CD8-positive, alpha-beta memory T cell (primary cell): ENCODE measurements around the gene EEF1E1. TPM values are rescaled to one million over a fixed set of nuclear protein-coding genes. Genes with fewer than 3 reads are reported as not detected.

Experiments used
- CTCF ChIA-PET: fragments of 350-600 bp; sonication (Branson Sonifier 250); formaldehyde crosslinking; loops from one replicate; lab custom pipeline; 2021; ENCODE audit warnings: antibody characterized with exemption; lab: Charles Lee
- POLR2A ChIA-PET: fragments of 350-600 bp; sonication (Branson Sonifier 250); formaldehyde crosslinking; loops from one replicate; lab custom pipeline; 2021; ENCODE audit warnings: antibody characterized with exemption; lab: Charles Lee
- DNase-seq, 5 donors: peaks; one replicate each; pipeline versions ENCODE4 v3.0.0 to v3.0.0-alpha.2; 2020 to 2022; ENCODE audit warnings: mixed read lengths in 1 of 5
- H3K27ac ChIP-seq: one replicate; pipeline ENCODE4 v1.7.0; 2013; ENCODE audit warnings: low read depth, mild to moderate bottlenecking, low read length, moderate library complexity
- H3K27me3 ChIP-seq: 2 replicates; pipeline ENCODE4 v1.7.0; 2013; ENCODE audit warnings: low read length, mild to moderate bottlenecking; ENCODE audit not compliant: insufficient read depth, poor library complexity, severe bottlenecking
- H3K36me3 ChIP-seq: 2 replicates; pipeline ENCODE4 v1.7.0; 2013; ENCODE audit warnings: mild to moderate bottlenecking, low read length, moderate library complexity; ENCODE audit not compliant: insufficient read depth
- H3K4me1 ChIP-seq: 2 replicates; pipeline ENCODE4 v1.7.0; 2013; ENCODE audit warnings: mild to moderate bottlenecking, low read length, moderate library complexity; ENCODE audit not compliant: insufficient read depth
- H3K4me3 ChIP-seq: 2 replicates; pipeline ENCODE4 v1.7.0; 2013; ENCODE audit warnings: mild to moderate bottlenecking, low read length
- H3K9me3 ChIP-seq: 2 replicates; pipeline ENCODE4 v1.7.0; 2013; ENCODE audit warnings: mild to moderate bottlenecking, low read length
- H3K27ac Mint-ChIP-seq, 8 donors: one replicate each; pipeline ENCODE4 v1.8.0; 2020 to 2021; ENCODE audit warnings: mixed read lengths in 8 of 8, mild to moderate bottlenecking in 6 of 8, inconsistent platforms in 3 of 8, moderate library complexity in 3 of 8
- H3K27me3 Mint-ChIP-seq, 2 donors: one replicate each; pipeline ENCODE4 v1.8.0; 2020 to 2021; ENCODE audit warnings: mixed read lengths in 2 of 2, mild to moderate bottlenecking in 1 of 2, moderate library complexity in 1 of 2
- H3K36me3 Mint-ChIP-seq, 3 donors: one replicate each; pipeline ENCODE4 v1.8.0; 2020 to 2021; ENCODE audit warnings: mixed read lengths in 3 of 3, inconsistent platforms in 1 of 3, mild to moderate bottlenecking in 1 of 3
- H3K4me1 Mint-ChIP-seq, 3 donors: one replicate each; pipeline ENCODE4 v1.8.0; 2020 to 2021; ENCODE audit warnings: mixed read lengths in 3 of 3, inconsistent platforms in 1 of 3, mild to moderate bottlenecking in 1 of 3
- H3K4me3 Mint-ChIP-seq, 7 donors: one replicate each; pipeline ENCODE4 v1.8.0; 2020 to 2021; ENCODE audit warnings: mixed read lengths in 7 of 7, mild to moderate bottlenecking in 6 of 7, moderate library complexity in 4 of 7, inconsistent platforms in 2 of 7
- H3K9me3 Mint-ChIP-seq, 5 donors: one replicate each; pipeline ENCODE4 v1.8.0; 2020 to 2022; ENCODE audit warnings: mixed read lengths in 5 of 5, mild to moderate bottlenecking in 3 of 5, moderate library complexity in 2 of 5, inconsistent platforms in 1 of 5
- polyA plus RNA-seq: library from polyadenylated mRNA; unstranded; fragments of 300-500 nt; fragmentation: Illumina TruSeq; gene quantifications from one replicate; pipeline ENCODE4 v1.2.3, GENCODE V29; 2021
- total RNA-seq, 2 experiments: library from RNA; stranded (reverse); gene quantifications; one replicate each; pipeline ENCODE4 v1.2.3, GENCODE V29; 2021

EEF1E1 gene
- total and polyA plus RNA-seq, 3 experiments from 2014 or later, result 48.3 to 76.0 (median 71.2) TPM

GRCh38 chr6:8065519-8065911 is 36.8 kb downstream of the EEF1E1 start:
- Mint-ChIP-seq H3K4me1 (peaks cover 24 to 31% (median 30%) of the 10 kb centered on the region in 3 donors), H3K27me3 (no peaks in the 10 kb centered on the region), H3K36me3 (peaks cover 0 to 19% (median 0%) of the 10 kb centered on the region in 3 donors), H3K4me3 (peak overlapping the region in 5 of 7 donors; percentile 1 to 95 (median 93)), H3K27ac (peak overlapping the region; percentile 24 to 98 (median 97)), H3K9me3 (no peaks in the 10 kb centered on the region)
- CTCF ChIA-PET, result interaction anchor here (1.1 kb wide), 1 partner anchor 37 kb away, joined by 4 read pairs; the partner anchor contains the start of gene EEF1E1
- Histone ChIP-seq H3K4me1 (peaks cover 19% of the 10 kb centered on the region), H3K4me3 (peak overlapping the region; percentile 83), H3K27me3 (no peaks in the 10 kb centered on the region), H3K36me3 (no peaks in the 10 kb centered on the region), H3K27ac (no peak overlapping the region), H3K9me3 (no peaks in the 10 kb centered on the region)
- POLR2A ChIA-PET, result no interaction called here
- DNase-seq, result no peak

GRCh38 chr6:8064638-8065518 is 37.5 kb downstream of the EEF1E1 start:
- CTCF ChIA-PET, result interaction anchor here (1.1 kb wide), 1 partner anchor 37 kb away, joined by 4 read pairs; the partner anchor contains the start of gene EEF1E1
- Histone ChIP-seq H3K9me3 (no peaks in the 10 kb centered on the region), H3K4me3 (peak overlapping the region; percentile 83), H3K27ac (peak overlapping the region; percentile 91), H3K27me3 (no peaks in the 10 kb centered on the region), H3K36me3 (no peaks in the 10 kb centered on the region), H3K4me1 (peaks cover 19% of the 10 kb centered on the region)
- Mint-ChIP-seq H3K9me3 (no peaks in the 10 kb centered on the region), H3K27ac (peak overlapping the region; percentile 87 to 98 (median 97)), H3K36me3 (peaks cover 0 to 25% (median 6%) of the 10 kb centered on the region in 3 donors), H3K27me3 (no peaks in the 10 kb centered on the region), H3K4me1 (peaks cover 25 to 37% (median 31%) of the 10 kb centered on the region in 3 donors), H3K4me3 (peak overlapping the region; percentile 93 to 95 (median 95))
- no peak for DNase-seq
- POLR2A ChIA-PET, result interaction anchor here (2.2 kb wide), 1 partner anchor 37 kb away, joined by 29 read pairs; the partner anchor contains the start of gene EEF1E1

- Mint-ChIP-seq H3K4me3 (peak within 1 kb of the TSS; percentile 93 to 95 (median 95)), H3K27ac (peak within 1 kb of the TSS; percentile 87 to 98 (median 97)), H3K4me1 (peaks cover 25 to 39% (median 35%) of the 10 kb centered on the region in 3 donors), H3K27me3 (no peaks in the 10 kb centered on the region), H3K36me3 (peaks cover 0 to 30% (median 7%) of the 10 kb centered on the region in 3 donors), H3K9me3 (no peaks in the 10 kb centered on the region)
- ChIA-PET POLR2A (interaction anchor here (2.2 kb wide), 1 partner anchor 38 kb away, joined by 29 read pairs; the partner anchor contains the start of gene EEF1E1), CTCF (no interaction called here)
- peak; percentile 94 to 98 (median 96) for DNase-seq
- no peaks in the 10 kb centered on the region for H3K27me3 ChIP-seq
- no peaks in the 10 kb centered on the region for H3K36me3 ChIP-seq
- peaks cover 19% of the 10 kb centered on the region for H3K4me1 ChIP-seq
- no peaks in the 10 kb centered on the region for H3K9me3 ChIP-seq
- peak within 1 kb of the TSS; percentile 83 for H3K4me3 ChIP-seq
- H3K27ac ChIP-seq, result peak within 1 kb of the TSS; percentile 91
These were observed 38.3 kb downstream of the EEF1E1 start, which contains the start of gene BLOC1S5 for GRCh38 chr6:8063761-8064637. BLOC1S5 (minus strand) TSS chr6:8064389; CDS start chr6:8064376, 13 bp downstream.

GRCh38 chr6:8061736-8062135 is 40.6 kb downstream of the EEF1E1 start:
- peak overlapping the region in 2 of 8 donors; percentile 19 to 29 for H3K27ac Mint-ChIP-seq
- H3K4me3 Mint-ChIP-seq, result peak overlapping the region in 1 of 7 donors; percentile 95
- Histone ChIP-seq H3K36me3 (peaks cover 7% of the 10 kb centered on the region), H3K9me3 (no peaks in the 10 kb centered on the region), H3K27me3 (no peaks in the 10 kb centered on the region), H3K4me1 (peaks cover 19% of the 10 kb centered on the region), H3K27ac (no peak overlapping the region), H3K4me3 (no peak overlapping the region)
- H3K4me1 Mint-ChIP-seq, result peaks cover 25 to 41% (median 41%) of the 10 kb centered on the region in 3 donors
- H3K36me3 Mint-ChIP-seq, result peaks cover 10 to 47% (median 12%) of the 10 kb centered on the region in 3 donors
- no peaks in the 10 kb centered on the region for H3K9me3 Mint-ChIP-seq
- DNase-seq, result no peak
- ChIA-PET CTCF (no interaction called here), POLR2A (no interaction called here)
- H3K27me3 Mint-ChIP-seq, result no peaks in the 10 kb centered on the region

- DNase-seq, result no peak
- H3K27me3 Mint-ChIP-seq, result no peaks in the 10 kb centered on the region
- POLR2A ChIA-PET, result no interaction called here
- H3K4me1 Mint-ChIP-seq, result peaks cover 21 to 37% (median 35%) of the 10 kb centered on the region in 3 donors
- Histone ChIP-seq H3K27ac (no peak overlapping the region), H3K4me1 (peaks cover 17% of the 10 kb centered on the region), H3K4me3 (no peak overlapping the region), H3K9me3 (no peaks in the 10 kb centered on the region), H3K27me3 (no peaks in the 10 kb centered on the region), H3K36me3 (peaks cover 7% of the 10 kb centered on the region)
- H3K27ac Mint-ChIP-seq, result peak overlapping the region in 4 of 8 donors; percentile 4 to 68 (median 18)
- H3K4me3 Mint-ChIP-seq, result no peak overlapping the region
- peaks cover 12 to 60% (median 13%) of the 10 kb centered on the region in 3 donors for H3K36me3 Mint-ChIP-seq
- CTCF ChIA-PET, result no interaction called here
- H3K9me3 Mint-ChIP-seq, result no peaks in the 10 kb centered on the region
These were observed 42.0 kb downstream of the EEF1E1 start for GRCh38 chr6:8060346-8060745.

- H3K27ac ChIP-seq, result no peak overlapping the region
- H3K9me3 ChIP-seq, result no peaks in the 10 kb centered on the region
- DNase-seq, result no peak
- H3K4me3 ChIP-seq, result no peak overlapping the region
- ChIA-PET POLR2A (no interaction called here), CTCF (no interaction called here)
- Mint-ChIP-seq H3K4me3 (no peak overlapping the region), H3K27me3 (no peaks in the 10 kb centered on the region), H3K9me3 (no peaks in the 10 kb centered on the region), H3K36me3 (peaks cover 15 to 67% (median 18%) of the 10 kb centered on the region in 3 donors), H3K27ac (peak overlapping the region in 1 of 8 donors; percentile 34), H3K4me1 (peaks cover 10 to 29% (median 23%) of the 10 kb centered on the region in 3 donors)
- no peaks in the 10 kb centered on the region for H3K27me3 ChIP-seq
- H3K4me1 ChIP-seq, result peaks cover 7% of the 10 kb centered on the region
- peaks cover 7% of the 10 kb centered on the region for H3K36me3 ChIP-seq
These were observed 43.2 kb downstream of the EEF1E1 start for GRCh38 chr6:8059129-8059528.

- Histone ChIP-seq H3K4me1 (no peaks in the 10 kb centered on the region), H3K27me3 (no peaks in the 10 kb centered on the region), H3K36me3 (peaks cover 7% of the 10 kb centered on the region), H3K27ac (no peak overlapping the region), H3K9me3 (no peaks in the 10 kb centered on the region), H3K4me3 (no peak overlapping the region)
- Mint-ChIP-seq H3K36me3 (peaks cover 17 to 69% (median 19%) of the 10 kb centered on the region in 3 donors), H3K27me3 (no peaks in the 10 kb centered on the region), H3K9me3 (no peaks in the 10 kb centered on the region), H3K4me1 (peaks cover 2 to 23% (median 14%) of the 10 kb centered on the region in 3 donors), H3K27ac (peak overlapping the region in 1 of 8 donors; percentile 42), H3K4me3 (no peak overlapping the region)
- POLR2A ChIA-PET, result no interaction called here
- CTCF ChIA-PET, result no interaction called here
- DNase-seq, result no peak
These were observed 44.6 kb downstream of the EEF1E1 start for GRCh38 chr6:8057793-8058192.
